BLaER1 (cell line): ENCODE measurements around the gene MOBP.

Experiments
- H3K27ac ChIP-seq: shearing (Covaris generic); formaldehyde crosslinking; 2 replicates; pipeline ENCODE4 v1.8.1; 2022
- H3K27me3 ChIP-seq: shearing (Covaris generic); formaldehyde crosslinking; 2 replicates; pipeline ENCODE4 v1.8.1; 2022
- H3K36me3 ChIP-seq: shearing (Covaris generic); formaldehyde crosslinking; 2 replicates; pipeline ENCODE4 v1.8.1; 2022
- H3K4me1 ChIP-seq: shearing (Covaris generic); formaldehyde crosslinking; 2 replicates; pipeline ENCODE4 v1.8.1; 2022
- H3K4me2 ChIP-seq: shearing (Covaris generic); formaldehyde crosslinking; 2 replicates; pipeline ENCODE4 v1.8.1; 2022
- H3K4me3 ChIP-seq: shearing (Covaris generic); formaldehyde crosslinking; 2 replicates; pipeline ENCODE4 v1.8.1; 2022
- H3K9ac ChIP-seq: shearing (Covaris generic); formaldehyde crosslinking; 2 replicates; pipeline ENCODE4 v1.8.1; 2022
- H3K9me3 ChIP-seq: shearing (Covaris generic); formaldehyde crosslinking; 2 replicates; pipeline ENCODE4 v1.8.1; 2022
- H4K20me1 ChIP-seq: shearing (Covaris generic); formaldehyde crosslinking; 2 replicates; pipeline ENCODE4 v1.8.1; 2022
- Cebpa-rat ChIP-seq: shearing (Covaris generic); IDR thresholded peaks from 2 replicates; pipeline ENCODE4 v1.8.1; 2022

The MOBP gene

DNA sequence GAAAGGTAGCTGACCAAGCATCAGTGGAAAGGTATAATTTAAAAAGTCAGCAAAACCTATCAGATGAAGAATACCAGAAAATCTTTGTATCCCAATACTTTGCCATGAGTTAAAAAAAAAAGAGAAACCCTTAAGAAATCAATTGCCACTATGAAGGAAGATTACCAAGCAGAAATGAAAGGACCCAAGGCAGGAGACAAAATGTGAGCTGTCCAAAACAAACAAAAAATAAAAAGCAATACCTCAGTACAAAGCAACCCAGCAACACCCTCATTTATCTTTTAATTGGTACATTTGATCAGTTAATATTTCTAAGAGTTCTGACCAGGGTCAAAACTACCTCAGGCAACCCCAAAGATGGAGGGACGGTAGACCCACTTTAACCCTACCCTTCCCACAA lies 65.3 kb downstream of the MOBP start:
- H3K9ac ChIP-seq: no peak overlapping the region
- H3K36me3 ChIP-seq: no peaks in the 10 kb centered on the region
- H3K4me1 ChIP-seq: no peaks in the 10 kb centered on the region
- no peak overlapping the region for H3K27ac ChIP-seq
- TF ChIP-seq Cebpa-rat: no peak
- H3K9me3 ChIP-seq: no peaks in the 10 kb centered on the region
- no peak overlapping the region for H3K4me2 ChIP-seq
- H4K20me1 ChIP-seq: no peaks in the 10 kb centered on the region
- H3K4me3 ChIP-seq: no peak overlapping the region
- no peaks in the 10 kb centered on the region for H3K27me3 ChIP-seq

DNA sequence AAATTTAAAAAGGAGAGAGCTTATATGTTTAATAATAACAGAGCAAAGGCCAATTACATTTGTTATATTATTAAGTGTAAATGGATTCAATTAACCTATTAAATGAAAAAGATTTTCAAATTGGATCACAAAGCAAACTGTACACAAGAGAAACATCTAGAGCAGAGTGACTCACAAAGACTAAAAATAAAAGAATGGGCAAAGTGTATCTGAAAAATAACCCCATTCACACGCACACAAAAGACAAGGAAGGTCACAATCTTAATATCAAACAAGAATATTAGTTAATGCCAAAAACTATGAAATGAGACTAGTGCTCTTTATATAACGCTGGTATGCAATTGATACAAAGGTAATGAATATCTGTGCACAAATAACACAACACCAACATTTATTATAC lies 65.7 kb downstream of the MOBP start:
- Histone ChIP-seq H3K4me2 (no peak overlapping the region), H3K9me3 (no peaks in the 10 kb centered on the region), H3K4me1 (no peaks in the 10 kb centered on the region), H3K27ac (no peak overlapping the region), H3K27me3 (no peaks in the 10 kb centered on the region), H3K9ac (no peak overlapping the region), H4K20me1 (no peaks in the 10 kb centered on the region), H3K36me3 (no peaks in the 10 kb centered on the region), H3K4me3 (no peak overlapping the region)
- no peak for TF ChIP-seq Cebpa-rat

DNA sequence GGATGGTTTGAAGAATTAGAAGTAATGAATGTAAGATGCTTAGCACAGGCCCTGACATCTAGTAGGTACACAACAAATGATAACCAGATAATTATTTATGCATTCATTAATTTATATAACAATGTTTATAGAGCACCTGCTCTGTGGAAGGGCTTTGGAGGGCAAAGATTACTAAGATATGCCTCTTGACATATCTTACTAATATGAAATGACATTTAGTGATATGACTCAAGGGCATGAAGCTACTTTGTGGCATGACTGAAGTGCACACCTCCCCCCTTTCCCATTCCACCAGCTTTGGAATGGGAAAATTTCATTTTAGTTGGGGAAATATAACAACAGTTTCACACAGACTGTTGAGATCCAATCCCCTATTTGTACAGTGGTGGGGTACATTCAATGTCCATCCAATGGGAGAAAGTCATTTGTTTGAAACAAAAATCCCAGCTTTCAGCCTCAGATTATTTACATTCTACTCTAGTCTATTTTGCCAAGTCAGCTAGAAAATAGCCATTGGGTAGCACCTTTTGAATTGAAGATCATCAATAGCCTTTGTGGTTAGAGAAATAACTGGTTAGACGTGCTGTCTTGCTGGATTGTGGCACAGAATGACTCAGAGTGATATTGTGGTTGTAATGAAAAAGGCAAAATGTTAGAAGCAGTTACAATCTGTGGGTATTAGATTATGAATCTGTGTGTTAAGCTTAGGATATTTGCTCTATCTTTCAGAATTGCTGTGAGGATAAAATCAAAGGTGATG lies 72.9 kb downstream of the MOBP start:
- no peak for TF ChIP-seq Cebpa-rat
- Histone ChIP-seq H3K27me3 (no peaks in the 10 kb centered on the region), H3K9ac (no peak overlapping the region), H3K36me3 (no peaks in the 10 kb centered on the region), H3K4me2 (no peak overlapping the region), H4K20me1 (no peaks in the 10 kb centered on the region), H3K27ac (no peak overlapping the region), H3K4me1 (no peaks in the 10 kb centered on the region), H3K9me3 (no peaks in the 10 kb centered on the region), H3K4me3 (no peak overlapping the region)

DNA sequence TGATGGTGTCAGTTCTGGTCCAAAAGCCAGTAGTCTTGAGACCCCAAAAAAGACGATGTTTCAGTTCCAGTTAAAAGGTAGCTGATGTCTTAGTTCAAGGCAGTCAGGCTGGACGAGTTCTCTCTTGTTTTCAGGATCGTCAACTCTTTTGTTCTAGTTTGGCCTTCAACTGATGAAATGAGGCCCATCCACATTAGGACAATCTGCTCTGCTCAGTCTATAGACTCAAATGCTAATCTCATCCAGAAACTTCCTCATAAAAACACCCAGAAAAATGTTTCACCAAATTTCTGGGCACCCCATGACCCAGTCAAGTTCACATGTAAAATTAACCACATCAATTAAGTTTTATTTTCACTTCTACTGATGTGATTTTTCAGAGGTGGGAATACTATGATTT lies 74.0 kb downstream of the MOBP start:
- TF ChIP-seq Cebpa-rat: no peak
- Histone ChIP-seq H3K9ac (no peak overlapping the region), H3K27me3 (no peaks in the 10 kb centered on the region), H3K36me3 (no peaks in the 10 kb centered on the region), H3K9me3 (no peaks in the 10 kb centered on the region), H4K20me1 (no peaks in the 10 kb centered on the region), H3K27ac (no peak overlapping the region), H3K4me3 (no peak overlapping the region), H3K4me1 (no peaks in the 10 kb centered on the region), H3K4me2 (no peak overlapping the region)

DNA sequence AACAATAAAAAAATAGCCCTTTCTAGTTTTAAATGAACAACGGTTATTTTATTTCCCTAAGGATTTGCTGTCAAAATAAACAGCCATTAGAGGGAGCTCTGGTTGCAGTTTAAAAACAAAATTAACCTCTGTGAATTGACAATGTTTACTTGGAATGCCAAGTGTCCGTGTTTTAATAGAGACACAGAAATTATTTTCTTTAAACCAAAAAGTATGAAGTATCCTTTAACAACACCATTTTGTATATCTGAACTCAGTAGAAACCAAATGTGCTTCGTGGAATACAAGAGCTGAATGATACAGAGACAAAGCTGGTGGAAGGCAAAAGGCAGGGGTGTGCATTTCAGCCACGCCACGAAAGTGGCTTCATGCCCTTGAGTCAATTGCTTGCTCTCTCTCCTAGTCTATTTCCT lies 74.4 kb downstream of the MOBP start:
- no peak overlapping the region for H3K4me2 ChIP-seq
- H3K4me3 ChIP-seq: no peak overlapping the region
- H3K9me3 ChIP-seq: no peaks in the 10 kb centered on the region
- no peaks in the 10 kb centered on the region for H3K36me3 ChIP-seq
- no peak overlapping the region for H3K9ac ChIP-seq
- H3K27ac ChIP-seq: no peak overlapping the region
- no peaks in the 10 kb centered on the region for H3K27me3 ChIP-seq
- H4K20me1 ChIP-seq: no peaks in the 10 kb centered on the region
- H3K4me1 ChIP-seq: no peaks in the 10 kb centered on the region
- TF ChIP-seq Cebpa-rat: no peak

DNA sequence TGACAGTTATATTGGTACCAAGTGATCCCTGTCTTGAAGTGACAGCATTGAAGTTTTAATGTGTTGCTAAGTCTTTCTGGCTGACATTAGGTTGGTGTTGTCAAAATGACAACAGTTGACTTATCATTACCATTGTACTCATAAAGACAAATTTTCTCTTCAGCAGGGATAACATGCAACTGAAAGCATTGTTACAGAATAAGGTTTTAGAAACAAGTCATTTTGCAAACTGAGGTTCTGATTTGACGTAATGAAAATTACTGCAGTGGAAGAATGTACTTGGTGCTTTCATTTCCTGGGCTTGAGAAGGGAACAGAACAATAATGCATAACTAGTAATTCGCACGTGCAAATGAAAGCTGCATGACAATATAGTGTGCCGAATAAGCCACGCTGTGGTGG lies 75.1 kb downstream of the MOBP start:
- H3K27me3 ChIP-seq: no peaks in the 10 kb centered on the region
- H3K4me3 ChIP-seq: no peak overlapping the region
- H3K4me1 ChIP-seq: no peaks in the 10 kb centered on the region
- no peak overlapping the region for H3K4me2 ChIP-seq
- TF ChIP-seq Cebpa-rat: no peak
- no peaks in the 10 kb centered on the region for H3K36me3 ChIP-seq
- no peaks in the 10 kb centered on the region for H4K20me1 ChIP-seq
- H3K9ac ChIP-seq: no peak overlapping the region
- no peak overlapping the region for H3K27ac ChIP-seq
- H3K9me3 ChIP-seq: no peaks in the 10 kb centered on the region

DNA sequence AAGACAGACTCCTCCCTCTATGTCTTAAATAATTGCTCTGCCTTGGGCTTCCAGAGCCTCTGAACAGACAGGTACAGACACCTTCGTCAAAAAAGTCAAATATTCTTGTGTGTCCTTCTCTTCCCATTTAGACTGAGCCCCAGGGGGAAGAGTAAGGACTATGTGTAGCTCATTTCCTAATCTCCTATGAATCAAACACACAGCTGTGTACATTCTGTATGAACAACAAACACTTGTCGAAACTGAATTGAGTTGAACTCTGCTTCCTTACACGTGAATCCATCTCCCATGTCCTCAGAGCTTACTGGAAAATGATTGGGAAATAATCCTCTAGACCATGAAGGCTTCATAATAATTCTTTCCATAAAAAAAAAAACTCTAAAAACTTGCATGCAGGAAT lies 80.8 kb downstream of the MOBP start:
- H3K27me3 ChIP-seq: no peaks in the 10 kb centered on the region
- H3K36me3 ChIP-seq: no peaks in the 10 kb centered on the region
- no peaks in the 10 kb centered on the region for H4K20me1 ChIP-seq
- TF ChIP-seq Cebpa-rat: no peak
- peaks cover 10% of the 10 kb centered on the region; the same call in 1 of the 2 replicates for H3K9me3 ChIP-seq
- no peak overlapping the region for H3K9ac ChIP-seq
- H3K4me1 ChIP-seq: peaks cover 28% of the 10 kb centered on the region
- no peak overlapping the region for H3K4me3 ChIP-seq
- 0 out of 2 replicates have a peak overlapping the region, but pooled peaks have one; percentile 48 for H3K4me2 ChIP-seq
- H3K27ac ChIP-seq: no peak overlapping the region

DNA sequence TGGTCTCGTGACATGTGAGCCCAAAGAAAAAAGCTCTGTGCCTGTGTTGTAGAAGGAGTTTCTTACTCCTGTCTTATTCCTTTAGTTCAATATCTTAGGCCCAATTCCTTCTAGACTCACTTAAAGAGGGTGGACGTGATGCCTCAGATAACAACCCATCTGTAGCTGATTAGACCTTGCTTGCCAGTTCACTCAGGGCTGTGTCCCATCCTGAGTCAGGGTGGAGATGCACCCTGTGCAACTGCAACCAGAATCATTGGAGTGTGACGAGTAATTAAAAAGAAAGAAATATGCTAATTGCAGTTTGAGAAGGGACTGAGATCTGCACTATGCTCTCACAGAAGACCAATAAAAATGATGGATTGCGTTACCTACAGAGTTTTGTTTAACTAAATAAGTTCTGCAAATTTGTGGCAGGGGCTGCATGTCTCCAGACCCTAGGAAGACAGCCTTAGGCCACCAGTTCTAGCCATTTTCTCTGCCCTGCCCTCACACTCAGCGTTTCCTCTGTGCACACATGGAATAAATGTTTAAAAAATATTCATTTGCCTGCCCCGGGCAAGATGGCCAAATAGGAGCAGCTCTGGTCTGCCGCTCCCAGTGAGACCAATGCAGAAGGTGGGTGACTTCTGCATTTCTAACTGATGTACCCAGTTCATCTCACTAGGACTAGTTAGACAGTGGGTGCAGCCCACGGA lies 83.0 kb downstream of the MOBP start:
- H3K4me2 ChIP-seq: peak overlapping the region; percentile 48
- TF ChIP-seq Cebpa-rat: no peak

More for the DNA sequence above, 83.0 kb downstream of the MOBP start:
- Histone ChIP-seq H3K27me3 (no peaks in the 10 kb centered on the region), H3K9me3 (peaks cover 12% of the 10 kb centered on the region; the same call in 1 of the 2 replicates), H3K4me1 (peaks cover 28% of the 10 kb centered on the region), H4K20me1 (no peaks in the 10 kb centered on the region), H3K27ac (no peak overlapping the region), H3K36me3 (no peaks in the 10 kb centered on the region), H3K4me3 (no peak overlapping the region), H3K9ac (no peak overlapping the region)
